HG02870 (cell line): ENCODE measurements around the gene PLCB1.

Experiments used
- ATAC-seq: cut with Tn5 transposase; IDR thresholded peaks from one replicate; pipeline ENCODE4 v1.9.1; 2021; ENCODE audit warnings: mild to moderate bottlenecking, moderate library complexity; ENCODE audit not compliant: unreplicated experiment

Gene PLCB1

GRCh38 chr20:8242827-8243724 lies 111.0 kb downstream of the PLCB1 start:
- no peak for ATAC-seq

GRCh38 chr20:8244637-8245036 lies 112.6 kb downstream of the PLCB1 start:
- no peak for ATAC-seq

GRCh38 chr20:8246153-8246552 lies 114.1 kb downstream of the PLCB1 start:
- no peak for ATAC-seq

GRCh38 chr20:8246716-8247115 lies 114.7 kb downstream of the PLCB1 start:
- no peak for ATAC-seq

GRCh38 chr20:8248051-8248450 lies 116.0 kb downstream of the PLCB1 start:
- no peak for ATAC-seq

- no peak for ATAC-seq
Observed at GRCh38 chr20:8249634-8250033, 117.6 kb downstream of the PLCB1 start.

- no peak for ATAC-seq
Observed at GRCh38 chr20:8250539-8251200, 118.6 kb downstream of the PLCB1 start.

- no peak for ATAC-seq
Observed at GRCh38 chr20:8251201-8251575, 119.1 kb downstream of the PLCB1 start.

- ATAC-seq: no peak
Observed at GRCh38 chr20:8254911-8255582, 123.0 kb downstream of the PLCB1 start.

GRCh38 chr20:8255945-8256632 lies 124.0 kb downstream of the PLCB1 start:
- ATAC-seq: no peak

- no peak for ATAC-seq
Observed at GRCh38 chr20:8260837-8261251, 128.8 kb downstream of the PLCB1 start.

- ATAC-seq: no peak
Observed at GRCh38 chr20:8262721-8263120, 130.7 kb downstream of the PLCB1 start.

- ATAC-seq: no peak
Observed at GRCh38 chr20:8265588-8265987, 133.5 kb downstream of the PLCB1 start.

GRCh38 chr20:8267009-8267408 lies 134.9 kb downstream of the PLCB1 start:
- no peak for ATAC-seq

- ATAC-seq: no peak
Observed at GRCh38 chr20:8271727-8272126, 139.7 kb downstream of the PLCB1 start.

- ATAC-seq: no peak
Observed at GRCh38 chr20:8272766-8273165, 140.7 kb downstream of the PLCB1 start.

- no peak for ATAC-seq
Observed at GRCh38 chr20:8284902-8285301, 152.8 kb downstream of the PLCB1 start.

GRCh38 chr20:8287340-8287739 lies 155.3 kb downstream of the PLCB1 start:
- no peak for ATAC-seq

- ATAC-seq: no peak
Observed at GRCh38 chr20:8291200-8291599, 159.1 kb downstream of the PLCB1 start.

- ATAC-seq: no peak
Observed at GRCh38 chr20:8291873-8292272, 159.8 kb downstream of the PLCB1 start.

GRCh38 chr20:8292793-8293192 lies 160.7 kb downstream of the PLCB1 start:
- ATAC-seq: no peak
